DMS114 treated with DMSO at 0.1 percent for 48 hours (cell line): ENCODE measurements around the gene TMEM120B.
"Not testable (repeated sequence)": the region's sequence is repeated elsewhere in the genome, so short reads cannot be mapped to it uniquely, and the experiment has no call there.

ENCODE experiments used
- DNase-seq: peaks from one replicate; lab custom pipeline; 2025; ENCODE audit not compliant: unreplicated experiment; lab: John Stamatoyannopoulos, UW

Gene TMEM120B

GRCh38 chr12:121790785-121791184 is 78.2 kb downstream of the TMEM120B start:
- not testable (repeated sequence) for DNase-seq

GRCh38 chr12:121791671-121792551 is 79.4 kb downstream of the TMEM120B start:
- no peak for DNase-seq

- DNase-seq = no peak
Measured at GRCh38 chr12:121792607-121793439, 80.3 kb downstream of the TMEM120B start.

GRCh38 chr12:121793440-121793837 is 80.9 kb downstream of the TMEM120B start, which contains the start of gene RHOF:
Gene RHOF (minus strand): TSS chr12:121793688. CDS start chr12:121793633, 55 bp downstream.
- no peak for DNase-seq

GRCh38 chr12:121793838-121794533 is 81.4 kb downstream of the TMEM120B start:
- peak; percentile 90 for DNase-seq

- no peak for DNase-seq
Measured at GRCh38 chr12:121794534-121795033, 82.0 kb downstream of the TMEM120B start.

GRCh38 chr12:121795034-121795968 is 82.7 kb downstream of the TMEM120B start:
- peak; percentile 63 for DNase-seq

GRCh38 chr12:121796855-121797751 is 84.6 kb downstream of the TMEM120B start:
- peak; percentile 81 for DNase-seq

- DNase-seq = no peak
Measured at GRCh38 chr12:121797937-121798786, 85.6 kb downstream of the TMEM120B start.

GRCh38 chr12:121798787-121799155 is 86.2 kb downstream of the TMEM120B start:
- no peak for DNase-seq

- peak; percentile 60 for DNase-seq
Measured at GRCh38 chr12:121799156-121799841, 86.7 kb downstream of the TMEM120B start.

- no peak for DNase-seq
Measured at GRCh38 chr12:121799842-121800693, 87.5 kb downstream of the TMEM120B start.

- no peak for DNase-seq
Measured at GRCh38 chr12:121800694-121801594, 88.4 kb downstream of the TMEM120B start.

GRCh38 chr12:121801595-121802484 is 89.3 kb downstream of the TMEM120B start:
- peak; percentile 37 for DNase-seq

GRCh38 chr12:121802485-121802842 is 89.9 kb downstream of the TMEM120B start:
- no peak for DNase-seq
